ENCODE measurements around the gene GTF3C5.

Gene GTF3C5

GRCh38 chr9:133049043-133049442 lies 18.2 kb downstream of the GTF3C5 start:
- Histone ChIP-seq H4K20me1 (ENCODE audit: control insufficient read depth, insufficient read depth, low read depth, low read length) (no peaks in the 10 kb centered on the region), H3K4me2 (ENCODE audit: low read length) (no peak overlapping the region), H3K36me3 (ENCODE audit: control insufficient read depth, low read length) (peaks cover 76% of the 10 kb centered on the region)

GRCh38 chr9:133050142-133050541 lies 19.3 kb downstream of the GTF3C5 start:
- H3K27ac ChIP-seq (ENCODE audit: low read depth, low read length), result no peak overlapping the region
- H3K36me3 ChIP-seq (ENCODE audit: control insufficient read depth, low read length), result peaks cover 76% of the 10 kb centered on the region

More at GRCh38 chr9:133049043-133049442, 18.2 kb downstream of the GTF3C5 start:
- H3K27me3 ChIP-seq (ENCODE audit: control insufficient read depth, low read length), result no peaks in the 10 kb centered on the region
- H3K9me2 ChIP-seq (replicated peaks; ENCODE audit: control insufficient read depth, low read length), result no peaks in the 10 kb centered on the region
- no peak for TF ChIP-seq CTCF (IDR thresholded peaks at IDR 0.05; ENCODE audit: low read depth, low read length, poor library complexity, severe bottlenecking)
- TF ChIP-seq EZH2phosphoT487 (IDR thresholded peaks at IDR 0.05; ENCODE audit: borderline replicate concordance, low read length), result no peak
- no peaks in the 10 kb centered on the region for H3F3A ChIP-seq (ENCODE audit: control insufficient read depth, insufficient read depth)
- H3K27ac ChIP-seq (ENCODE audit: low read depth, low read length), result no peak overlapping the region
- H3K4me3 ChIP-seq (ENCODE audit: low read length), result no peak overlapping the region
- no peaks in the 10 kb centered on the region for H3K9me3 ChIP-seq (ENCODE audit: control insufficient read depth, insufficient read depth, low read length)
- H3K4me1 ChIP-seq (ENCODE audit: control insufficient read depth, low read length), result no peaks in the 10 kb centered on the region
- H3K79me2 ChIP-seq (ENCODE audit: control insufficient read depth, low read length), result no peaks in the 10 kb centered on the region

DNA sequence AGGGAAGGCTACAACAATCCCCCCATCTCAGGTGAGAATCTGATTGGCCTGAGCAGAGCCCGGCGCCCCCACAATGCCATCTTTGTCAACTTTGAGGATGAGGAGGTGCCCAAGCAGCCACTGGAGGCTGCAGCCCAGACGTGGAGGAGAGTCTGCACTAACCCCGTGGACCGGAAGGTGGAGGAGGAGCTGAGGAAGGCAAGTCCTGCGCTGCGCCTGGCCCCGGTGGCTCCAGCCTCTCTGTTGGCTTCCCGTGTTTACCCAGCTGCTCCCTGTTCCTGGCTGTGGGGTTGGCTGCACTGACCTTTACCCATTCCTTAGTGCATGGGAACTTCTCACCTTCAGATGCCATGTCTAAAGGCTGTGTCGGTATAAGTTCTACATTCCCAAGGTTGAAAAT lies 20.0 kb downstream of the GTF3C5 start:
- Histone ChIP-seq H3K9me2 (replicated peaks; ENCODE audit: control insufficient read depth, low read length) (no peaks in the 10 kb centered on the region), H3K4me1 (ENCODE audit: control insufficient read depth, low read length) (no peaks in the 10 kb centered on the region), H3K36me3 (ENCODE audit: control insufficient read depth, low read length) (peaks cover 71% of the 10 kb centered on the region), H3K9me3 (ENCODE audit: control insufficient read depth, insufficient read depth, low read length) (no peaks in the 10 kb centered on the region), H3F3A (ENCODE audit: control insufficient read depth, insufficient read depth) (no peaks in the 10 kb centered on the region), H3K27me3 (ENCODE audit: control insufficient read depth, low read length) (no peaks in the 10 kb centered on the region), H4K20me1 (ENCODE audit: control insufficient read depth, insufficient read depth, low read depth, low read length) (no peaks in the 10 kb centered on the region), H3K79me2 (ENCODE audit: control insufficient read depth, low read length) (no peaks in the 10 kb centered on the region), H3K4me2 (ENCODE audit: low read length) (no peak overlapping the region), H3K4me3 (ENCODE audit: low read length) (no peak overlapping the region), H3K27ac (ENCODE audit: low read depth, low read length) (no peak overlapping the region)
- TF ChIP-seq CTCF (IDR thresholded peaks at IDR 0.05; ENCODE audit: low read depth, low read length, poor library complexity, severe bottlenecking) (no peak), EZH2phosphoT487 (IDR thresholded peaks at IDR 0.05; ENCODE audit: borderline replicate concordance, low read length) (no peak)

More at GRCh38 chr9:133050142-133050541, 19.3 kb downstream of the GTF3C5 start:
- no peaks in the 10 kb centered on the region for H3K9me2 ChIP-seq (replicated peaks; ENCODE audit: control insufficient read depth, low read length)
- H4K20me1 ChIP-seq (ENCODE audit: control insufficient read depth, insufficient read depth, low read depth, low read length), result no peaks in the 10 kb centered on the region
- no peak overlapping the region for H3K4me2 ChIP-seq (ENCODE audit: low read length)
- no peaks in the 10 kb centered on the region for H3K9me3 ChIP-seq (ENCODE audit: control insufficient read depth, insufficient read depth, low read length)
- H3F3A ChIP-seq (ENCODE audit: control insufficient read depth, insufficient read depth), result no peaks in the 10 kb centered on the region
- H3K4me1 ChIP-seq (ENCODE audit: control insufficient read depth, low read length), result no peaks in the 10 kb centered on the region
- no peaks in the 10 kb centered on the region for H3K79me2 ChIP-seq (ENCODE audit: control insufficient read depth, low read length)
- no peak for TF ChIP-seq EZH2phosphoT487 (IDR thresholded peaks at IDR 0.05; ENCODE audit: borderline replicate concordance, low read length)
- no peak for TF ChIP-seq CTCF (IDR thresholded peaks at IDR 0.05; ENCODE audit: low read depth, low read length, poor library complexity, severe bottlenecking)
- no peaks in the 10 kb centered on the region for H3K27me3 ChIP-seq (ENCODE audit: control insufficient read depth, low read length)
- H3K4me3 ChIP-seq (ENCODE audit: low read length), result no peak overlapping the region

All from DOHH2 (cell line).